Measurements from ENCODE around the gene ANAPC4.

GRCh38 chr4:25440478-25441030 is 63.5 kb downstream of the ANAPC4 start:
- TF ChIP-seq POLR2A (IDR thresholded peaks at IDR 0.05; ENCODE audit: low read depth, low read length) (no peak), POLR2AphosphoS5 (IDR thresholded peaks at IDR 0.05; ENCODE audit: low read depth, low read length) (no peak), PAX5 (IDR thresholded peaks at IDR 0.05; ENCODE audit: insufficient read depth, low read length, severe bottlenecking) (no peak)

Data from GM12891 (cell line).